Activated naive CD4-positive, alpha-beta T cell treated with anti-CD3 and anti-CD28 coated beads, Interleukin-2, amount 10 ng/mL, durations not matched to agents 7 days and 5 days (primary cell): Measurements from ENCODE around the gene RNF114.
"Not testable (repeated sequence)": the region's sequence is repeated elsewhere in the genome, so short reads cannot be mapped to it uniquely, and the experiment has no call there.

Experiments
- CTCF ChIA-PET: fragments of 350-600 bp; sonication (Branson Sonifier 250); formaldehyde crosslinking; loops from one replicate; lab custom pipeline; 2021; ENCODE audit warnings: antibody characterized with exemption; lab: Charles Lee
- DNase-seq: peaks from one replicate; pipeline ENCODE4 v3.0.0-alpha.2; 2020
- H3K27ac Mint-ChIP-seq: one replicate; pipeline ENCODE4 v1.8.0; 2021; ENCODE audit warnings: mild to moderate bottlenecking, moderate library complexity, mixed read lengths
- H3K27me3 Mint-ChIP-seq: one replicate; pipeline ENCODE4 v1.8.0; 2021; ENCODE audit warnings: mild to moderate bottlenecking, mixed read lengths
- H3K36me3 Mint-ChIP-seq: one replicate; pipeline ENCODE4 v1.8.0; 2021; ENCODE audit warnings: mixed read lengths
- H3K4me1 Mint-ChIP-seq: one replicate; pipeline ENCODE4 v1.8.0; 2021; ENCODE audit warnings: mixed read lengths
- H3K4me3 Mint-ChIP-seq: one replicate; pipeline ENCODE4 v1.8.0; 2021; ENCODE audit warnings: mild to moderate bottlenecking, moderate library complexity, mixed read lengths
- H3K9me3 Mint-ChIP-seq: one replicate; pipeline ENCODE4 v1.8.0; 2021; ENCODE audit warnings: mixed read lengths

Gene RNF114

GRCh38 chr20:49976542-49976941 is 40.3 kb downstream of the RNF114 start:
- no peak for DNase-seq
- Mint-ChIP-seq H3K9me3 (no peaks in the 10 kb centered on the region), H3K27ac (no peak overlapping the region), H3K4me3 (no peak overlapping the region), H3K36me3 (no peaks in the 10 kb centered on the region), H3K27me3 (peaks cover 36% of the 10 kb centered on the region), H3K4me1 (peaks cover 12% of the 10 kb centered on the region)
- CTCF ChIA-PET = interaction anchor here (1.4 to 16.8 kb wide), 5 partner anchors 11 to 203 kb away, joined by 5 to 317 read pairs (median 6); no protein-coding TSS in a partner anchor

GRCh38 chr20:49977740-49978139 is 41.5 kb downstream of the RNF114 start:
- H3K4me1 Mint-ChIP-seq = peaks cover 18% of the 10 kb centered on the region
- peaks cover 44% of the 10 kb centered on the region for H3K27me3 Mint-ChIP-seq
- H3K36me3 Mint-ChIP-seq, H3K27ac Mint-ChIP-seq, DNase-seq, H3K4me3 Mint-ChIP-seq, H3K9me3 Mint-ChIP-seq: not testable (repeated sequence)
- CTCF ChIA-PET = interaction anchor here (0.6 to 16.8 kb wide), 8 partner anchors 13 to 203 kb away, joined by 3 to 317 read pairs (median 6); no protein-coding TSS in a partner anchor

- no peak overlapping the region for H3K4me3 Mint-ChIP-seq
- no peak overlapping the region for H3K27ac Mint-ChIP-seq
- no peaks in the 10 kb centered on the region for H3K9me3 Mint-ChIP-seq
These were observed 42.5 kb downstream of the RNF114 start for GRCh38 chr20:49978685-49979029.

GRCh38 chr20:49979030-49979832 is 43.0 kb downstream of the RNF114 start:
- peaks cover 30% of the 10 kb centered on the region for H3K4me1 Mint-ChIP-seq
- CTCF ChIA-PET = interaction anchor here (0.7 to 16.8 kb wide), 38 partner anchors 10 to 203 kb away, joined by 3 to 317 read pairs (median 4); no protein-coding TSS in a partner anchor

More at GRCh38 chr20:49978685-49979029, 42.5 kb downstream of the RNF114 start:
- DNase-seq = no peak
- CTCF ChIA-PET = interaction anchor here (0.7 to 16.8 kb wide), 28 partner anchors 9 to 447 kb away, joined by 3 to 317 read pairs (median 5); no protein-coding TSS in a partner anchor
- Mint-ChIP-seq H3K4me1 (peaks cover 27% of the 10 kb centered on the region), H3K36me3 (no peaks in the 10 kb centered on the region), H3K27me3 (peaks cover 53% of the 10 kb centered on the region)

GRCh38 chr20:49980140-49981008 is 44.2 kb downstream of the RNF114 start:
- Mint-ChIP-seq H3K9me3 (no peaks in the 10 kb centered on the region), H3K27ac (no peak overlapping the region), H3K4me3 (no peak overlapping the region), H3K4me1 (peaks cover 30% of the 10 kb centered on the region), H3K36me3 (no peaks in the 10 kb centered on the region), H3K27me3 (peaks cover 67% of the 10 kb centered on the region)
- no peak for DNase-seq
- CTCF ChIA-PET = interaction anchor here (0.7 to 16.8 kb wide), 14 partner anchors 8 to 199 kb away, joined by 3 to 317 read pairs (median 5); no protein-coding TSS in a partner anchor

More at GRCh38 chr20:49979030-49979832, 43.0 kb downstream of the RNF114 start:
- Mint-ChIP-seq H3K27me3 (peaks cover 59% of the 10 kb centered on the region), H3K9me3 (no peaks in the 10 kb centered on the region), H3K4me3 (no peak overlapping the region), H3K36me3 (no peaks in the 10 kb centered on the region), H3K27ac (no peak overlapping the region)
- DNase-seq = peak; percentile 71

- H3K4me1 Mint-ChIP-seq = peaks cover 30% of the 10 kb centered on the region
- peak overlapping the region; percentile 44 for H3K4me3 Mint-ChIP-seq
- H3K9me3 Mint-ChIP-seq = no peaks in the 10 kb centered on the region
- peaks cover 74% of the 10 kb centered on the region for H3K27me3 Mint-ChIP-seq
- no peak for DNase-seq
- no peak overlapping the region for H3K27ac Mint-ChIP-seq
- H3K36me3 Mint-ChIP-seq = no peaks in the 10 kb centered on the region
- CTCF ChIA-PET = interaction anchor here (0.7 to 16.8 kb wide), 7 partner anchors 16 to 188 kb away, joined by 3 to 317 read pairs (median 6); no protein-coding TSS in a partner anchor
These were observed 45.2 kb downstream of the RNF114 start for GRCh38 chr20:49981218-49982071.

- Mint-ChIP-seq H3K9me3 (no peaks in the 10 kb centered on the region), H3K27me3 (peaks cover 74% of the 10 kb centered on the region), H3K27ac (no peak overlapping the region), H3K4me3 (peak overlapping the region; percentile 44), H3K36me3 (no peaks in the 10 kb centered on the region), H3K4me1 (peaks cover 30% of the 10 kb centered on the region)
- CTCF ChIA-PET = interaction anchor here (2.3 to 16.8 kb wide), 3 partner anchors 89 to 187 kb away, joined by 6 to 317 read pairs (median 33); no protein-coding TSS in a partner anchor
- DNase-seq = no peak
These were observed 45.8 kb downstream of the RNF114 start for GRCh38 chr20:49982072-49982345.

GRCh38 chr20:49982346-49983122 is 46.3 kb downstream of the RNF114 start, which contains the start of gene SNAI1:
Gene SNAI1, plus strand, starts transcription at chr20:49982980. Its CDS starts 80 bp downstream, at chr20:49983060.
- H3K27me3 Mint-ChIP-seq = peaks cover 69% of the 10 kb centered on the region
- H3K27ac Mint-ChIP-seq = no peak within 1 kb of the TSS
- no peaks in the 10 kb centered on the region for H3K36me3 Mint-ChIP-seq
- H3K9me3 Mint-ChIP-seq = no peaks in the 10 kb centered on the region
- DNase-seq = peak; percentile 88
- H3K4me3 Mint-ChIP-seq = peak within 1 kb of the TSS; percentile 44
- peaks cover 30% of the 10 kb centered on the region for H3K4me1 Mint-ChIP-seq
- CTCF ChIA-PET = interaction anchor here (4.0 to 16.8 kb wide), 2 partner anchors 89 to 187 kb away, joined by 33 to 317 read pairs; no protein-coding TSS in a partner anchor

- Mint-ChIP-seq H3K4me3 (peak overlapping the region; percentile 37), H3K27me3 (peaks cover 68% of the 10 kb centered on the region), H3K36me3 (no peaks in the 10 kb centered on the region), H3K9me3 (no peaks in the 10 kb centered on the region), H3K4me1 (peaks cover 30% of the 10 kb centered on the region), H3K27ac (no peak overlapping the region)
- DNase-seq = no peak
- CTCF ChIA-PET = interaction anchor here (16.8 kb wide), 1 partner anchor 88 kb away, joined by 317 read pairs; no protein-coding TSS in a partner anchor
These were observed 47.1 kb downstream of the RNF114 start for GRCh38 chr20:49983123-49983847.

- peaks cover 30% of the 10 kb centered on the region for H3K4me1 Mint-ChIP-seq
- H3K27me3 Mint-ChIP-seq = peaks cover 62% of the 10 kb centered on the region
- CTCF ChIA-PET = interaction anchor here (16.8 kb wide), 1 partner anchor 87 kb away, joined by 317 read pairs; no protein-coding TSS in a partner anchor
- no peak overlapping the region for H3K27ac Mint-ChIP-seq
- DNase-seq = no peak
- H3K9me3 Mint-ChIP-seq = no peaks in the 10 kb centered on the region
- H3K36me3 Mint-ChIP-seq = no peaks in the 10 kb centered on the region
- no peak overlapping the region for H3K4me3 Mint-ChIP-seq
These were observed 47.7 kb downstream of the RNF114 start for GRCh38 chr20:49983848-49984408.

GRCh38 chr20:49984426-49985153 is 48.4 kb downstream of the RNF114 start:
- Mint-ChIP-seq H3K27me3 (peaks cover 64% of the 10 kb centered on the region), H3K4me1 (peaks cover 27% of the 10 kb centered on the region), H3K4me3 (no peak overlapping the region), H3K9me3 (no peaks in the 10 kb centered on the region), H3K36me3 (no peaks in the 10 kb centered on the region), H3K27ac (peak overlapping the region; percentile 52)
- CTCF ChIA-PET = interaction anchor here (1.1 to 16.8 kb wide), 2 partner anchors 87 to 185 kb away, joined by 3 to 317 read pairs; no protein-coding TSS in a partner anchor
- DNase-seq = no peak
